GM18511 (cell line): ENCODE measurements around the gene RAB15.

Experiments used
- ATAC-seq: cut with Tn5 transposase; IDR thresholded peaks from one replicate; pipeline ENCODE4 v1.9.1; 2021; ENCODE audit warnings: mild to moderate bottlenecking, moderate library complexity; ENCODE audit not compliant: unreplicated experiment

RAB15 gene

GRCh38 chr14:64956697-64957406, 15.3 kb downstream of the RAB15 start:
- ATAC-seq, result no peak

- no peak for ATAC-seq
Observed at GRCh38 chr14:64955297-64955696, 16.8 kb downstream of the RAB15 start.

GRCh38 chr14:64954491-64955240, 17.5 kb downstream of the RAB15 start:
- ATAC-seq, result no peak

- no peak for ATAC-seq
Observed at GRCh38 chr14:64953661-64954060, 18.5 kb downstream of the RAB15 start.

GRCh38 chr14:64953310-64953654, 18.9 kb downstream of the RAB15 start:
- no peak for ATAC-seq

- peak; percentile 76 for ATAC-seq
Observed at GRCh38 chr14:64952598-64953309, 19.4 kb downstream of the RAB15 start.

GRCh38 chr14:64951724-64952123, 20.4 kb downstream of the RAB15 start:
- no peak for ATAC-seq

- no peak for ATAC-seq
Observed at GRCh38 chr14:64951291-64951690, 20.8 kb downstream of the RAB15 start.

GRCh38 chr14:64950889-64951288, 21.2 kb downstream of the RAB15 start:
- no peak for ATAC-seq

GRCh38 chr14:64948612-64949210, 23.4 kb downstream of the RAB15 start:
- ATAC-seq, result no peak

GRCh38 chr14:64947710-64948611, 24.2 kb downstream of the RAB15 start:
- no peak for ATAC-seq

- ATAC-seq, result no peak
Observed at GRCh38 chr14:64946310-64947045, 25.7 kb downstream of the RAB15 start.

GRCh38 chr14:64945431-64946178, 26.5 kb downstream of the RAB15 start:
- no peak for ATAC-seq

- ATAC-seq, result no peak
Observed at GRCh38 chr14:64944861-64945260, 27.3 kb downstream of the RAB15 start.

GRCh38 chr14:64944041-64944440, 28.1 kb downstream of the RAB15 start:
- no peak for ATAC-seq

- ATAC-seq, result no peak
Observed at GRCh38 chr14:64943556-64943955, 28.6 kb downstream of the RAB15 start.

GRCh38 chr14:64942531-64943111, 29.5 kb downstream of the RAB15 start, which contains the start of gene GPX2:
Gene GPX2, minus strand, starts transcription at chr14:64942745. Its CDS starts 19 bp downstream, at chr14:64942726.
- ATAC-seq, result no peak

GRCh38 chr14:64940336-64940910, 31.7 kb downstream of the RAB15 start:
- ATAC-seq, result no peak
